GM12878 (cell line): ENCODE data around the gene TSEN54. TPM values are rescaled to one million over a fixed set of nuclear protein-coding genes. Genes with fewer than 3 reads are reported as not detected.
A peak's percentile ranks its signal among the peaks of the same experiment; 100 is the strongest.

Experiments used
- BCL11A ChIP-seq: IDR thresholded peaks from 2 replicates; pipeline ENCODE4 v1.6.1; 2011; ENCODE audit warnings: low read depth, low read length
- BMI1 ChIP-seq: fragments of 450-650 bp; IDR thresholded peaks from 2 replicates; pipeline ENCODE4 v1.6.1; 2016; ENCODE audit warnings: mild to moderate bottlenecking, moderate library complexity, borderline replicate concordance
- CHD4 ChIP-seq: fragments of 200-600 bp; sonication (generic); IDR thresholded peaks from 2 replicates; pipeline ENCODE4 v1.6.1; 2016; ENCODE audit warnings: mild to moderate bottlenecking
- ESRRA ChIP-seq: IDR thresholded peaks from 2 replicates; pipeline ENCODE4 v1.6.1; 2012; ENCODE audit warnings: mild to moderate bottlenecking, low read length, improper control_type of control experiment
- ETV6 ChIP-seq, 2 experiments: fragments of 450-650 bp in 1 of 2; IDR thresholded peaks in 1 of 2; conservative IDR thresholded peaks in 1 of 2; 2 replicates each; pipeline ENCODE4 v1.6.1; 2014; ENCODE audit warnings: antibody characterized with exemption in 1 of 2, borderline replicate concordance in 1 of 2, low read depth in 1 of 2, mild to moderate bottlenecking in 1 of 2, moderate library complexity in 1 of 2
- FOXK2 ChIP-seq: fragments of 450-650 bp; IDR thresholded peaks from 2 replicates; pipeline ENCODE4 v1.6.1; 2017; ENCODE audit warnings: mild to moderate bottlenecking, moderate library complexity
- HDAC6 ChIP-seq: fragments of 200-600 bp; sonication (generic); IDR thresholded peaks from one replicate; pipeline ENCODE4 v1.8.0; 2017; ENCODE audit warnings: antibody characterized with exemption; ENCODE audit not compliant: unreplicated experiment
- HDGF ChIP-seq: fragments of 450-650 bp; IDR thresholded peaks from 2 replicates; pipeline ENCODE4 v1.6.1; 2016; ENCODE audit warnings: antibody characterized with exemption
- IRF4 ChIP-seq: IDR thresholded peaks from 2 replicates; pipeline ENCODE4 v1.6.1; 2011; ENCODE audit warnings: low read depth, low read length
- KLF5 ChIP-seq: fragments of 450-650 bp; IDR thresholded peaks from 2 replicates; pipeline ENCODE4 v1.6.1; 2014; ENCODE audit warnings: mild to moderate bottlenecking; ENCODE audit not compliant: partially characterized antibody
- MYB ChIP-seq: fragments of 150-350 bp; IDR thresholded peaks from 2 replicates; pipeline ENCODE4 v1.6.1; 2014; ENCODE audit warnings: mild to moderate bottlenecking, low read depth, low read length, borderline replicate concordance
- NR2F1 ChIP-seq: fragments of 450-650 bp; conservative IDR thresholded peaks from 2 replicates; pipeline ENCODE4 v1.6.1; 2017; ENCODE audit warnings: mild to moderate bottlenecking
- POLR2A ChIP-seq: IDR thresholded peaks from 2 replicates; pipeline ENCODE4 v1.6.1; 2011; ENCODE audit warnings: low read depth, mild to moderate bottlenecking, low read length
- RAD21 ChIP-seq: IDR thresholded peaks from 2 replicates; pipeline ENCODE4 v1.6.1; 2011; ENCODE audit warnings: mild to moderate bottlenecking, low read depth, low read length, moderate library complexity; ENCODE audit not compliant: insufficient read depth
- RBBP5 ChIP-seq: fragments of 200-600 bp; sonication (generic); conservative IDR thresholded peaks from 2 replicates; pipeline ENCODE4 v1.6.1; 2016
- SREBF2 ChIP-seq: IDR thresholded peaks from 2 replicates; pipeline ENCODE4 v1.6.1; 2012; ENCODE audit warnings: mild to moderate bottlenecking, low read length
- SUZ12 ChIP-seq: fragments of 200-600 bp; sonication (generic); IDR thresholded peaks from one replicate; pipeline ENCODE4 v1.6.1; 2018; ENCODE audit warnings: antibody characterized with exemption, mild to moderate bottlenecking; ENCODE audit not compliant: unreplicated experiment
- ZBED1 ChIP-seq: IDR thresholded peaks from 2 replicates; pipeline ENCODE4 v1.6.1; 2016; ENCODE audit warnings: borderline replicate concordance
- polyA plus RNA-seq, 11 experiments: library from polyadenylated mRNA; depleted of rRNA in 4 of 11; unstranded in 6 of 11; stranded (reverse) in 5 of 11; fragments of >200 nt; fragmentation: Nextera tagmentation in 4 of 11; fragmentation: Illumina TruSeq in 1 of 11; extraction: Ambion mirVana in 4 of 11; extraction: Trizol in 1 of 11; gene quantifications; 1 replicate in 1 of 11; 2 replicates in 10 of 11; pipeline versions ENCODE4 v1.2.1 to v1.2.3, GENCODE V29; 2011 to 2016; ENCODE audit warnings: inconsistent platforms in 2 of 11, missing spikeins in 2 of 11, low read depth in 1 of 11
- total RNA-seq, 4 experiments: library from RNA; depleted of rRNA in 3 of 4; stranded (reverse); fragments of >200 nt in 3 of 4; fragmentation: Illumina TruSeq in 1 of 4; extraction: Trizol in 1 of 4; gene quantifications; 2 replicates each; pipeline versions ENCODE4 v1.2.1 to v1.2.3, GENCODE V29; 2013 to 2021
- TF ChIP-seq, protein P1 (sequence below): fragments of 450-650 bp; IDR thresholded peaks from 2 replicates; pipeline ENCODE4 v1.6.1; 2018; ENCODE audit warnings: mild to moderate bottlenecking, low read depth, moderate library complexity; ENCODE audit not compliant: partially characterized antibody
- TF ChIP-seq, protein P2 (sequence below): fragments of 450-650 bp; conservative IDR thresholded peaks from 2 replicates; pipeline ENCODE4 v1.6.1; 2017; ENCODE audit warnings: mild to moderate bottlenecking, moderate library complexity
- TF ChIP-seq, protein P3 (sequence below): fragments of 450-650 bp; formaldehyde crosslinking; IDR thresholded peaks from 2 replicates; pipeline ENCODE4 v1.4.0; 2020; ENCODE audit warnings: mild to moderate bottlenecking, moderate library complexity
- TF ChIP-seq, protein P4 (sequence below): fragments of 450-650 bp; IDR thresholded peaks from 2 replicates; pipeline ENCODE4 v1.6.1; 2014; ENCODE audit warnings: mild to moderate bottlenecking
- TF ChIP-seq, protein P5 (sequence below): fragments of 450-650 bp; IDR thresholded peaks from 2 replicates; pipeline ENCODE4 v1.6.1; 2017; ENCODE audit warnings: borderline replicate concordance

The TSEN54 gene
- total and polyA plus RNA-seq, 10 of the 15 experiments (the other 5 are each of a cell fraction or from before 2014, with no cell fraction given), result 7.1 to 48.0 (median 41.1) TPM

DNA sequence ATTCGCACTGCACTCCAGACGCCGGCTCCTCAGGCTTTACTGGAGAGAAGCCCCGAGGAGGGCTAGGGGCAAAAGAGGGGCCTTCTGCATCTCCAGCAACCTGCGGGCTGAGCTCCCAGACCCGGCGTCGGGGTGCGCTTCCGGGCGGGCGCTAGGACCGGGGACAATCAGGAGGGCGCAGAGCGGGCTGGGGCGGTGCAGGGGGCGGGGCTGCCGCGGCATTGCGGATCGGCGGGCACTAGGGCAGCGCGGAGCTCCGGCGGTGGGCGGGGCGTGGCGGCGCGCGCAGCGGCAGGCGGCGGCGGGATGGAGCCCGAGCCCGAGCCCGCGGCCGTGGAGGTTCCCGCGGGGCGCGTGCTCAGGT, at the start of gene TSEN54 (continued):
- TF ChIP-seq HDAC6 (no peak), RBBP5 (no peak), RAD21 (no peak), IRF4 (no peak), ZBED1 (no peak), ESRRA (no peak), BCL11A (no peak), SUZ12 (no peak), SREBF2 (no peak), FOXK2 (no peak), HDGF (no peak), NR2F1 (no peak; the same call in 1 of the 2 replicates), ETV6 (conservative IDR thresholded peaks at IDR 0.05 in 1 of 2, IDR thresholded peaks at IDR 0.05 in 1 of 2; ENCODE audit: borderline replicate concordance in 1 of 2, low read depth in 1 of 2) (no peak), POLR2A (0 out of 2 replicates have a peak, but pooled peaks have one; percentile 51), CHD4 (no peak), KLF5 (no peak), MYB (no peak), BMI1 (no peak)
- TF ChIP-seq, protein P1, sequence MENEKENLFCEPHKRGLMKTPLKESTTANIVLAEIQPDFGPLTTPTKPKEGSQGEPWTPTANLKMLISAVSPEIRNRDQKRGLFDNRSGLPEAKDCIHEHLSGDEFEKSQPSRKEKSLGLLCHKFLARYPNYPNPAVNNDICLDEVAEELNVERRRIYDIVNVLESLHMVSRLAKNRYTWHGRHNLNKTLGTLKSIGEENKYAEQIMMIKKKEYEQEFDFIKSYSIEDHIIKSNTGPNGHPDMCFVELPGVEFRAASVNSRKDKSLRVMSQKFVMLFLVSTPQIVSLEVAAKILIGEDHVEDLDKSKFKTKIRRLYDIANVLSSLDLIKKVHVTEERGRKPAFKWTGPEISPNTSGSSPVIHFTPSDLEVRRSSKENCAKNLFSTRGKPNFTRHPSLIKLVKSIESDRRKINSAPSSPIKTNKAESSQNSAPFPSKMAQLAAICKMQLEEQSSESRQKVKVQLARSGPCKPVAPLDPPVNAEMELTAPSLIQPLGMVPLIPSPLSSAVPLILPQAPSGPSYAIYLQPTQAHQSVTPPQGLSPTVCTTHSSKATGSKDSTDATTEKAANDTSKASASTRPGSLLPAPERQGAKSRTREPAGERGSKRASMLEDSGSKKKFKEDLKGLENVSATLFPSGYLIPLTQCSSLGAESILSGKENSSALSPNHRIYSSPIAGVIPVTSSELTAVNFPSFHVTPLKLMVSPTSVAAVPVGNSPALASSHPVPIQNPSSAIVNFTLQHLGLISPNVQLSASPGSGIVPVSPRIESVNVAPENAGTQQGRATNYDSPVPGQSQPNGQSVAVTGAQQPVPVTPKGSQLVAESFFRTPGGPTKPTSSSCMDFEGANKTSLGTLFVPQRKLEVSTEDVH, result peak; percentile 36
- TF ChIP-seq, protein P2, sequence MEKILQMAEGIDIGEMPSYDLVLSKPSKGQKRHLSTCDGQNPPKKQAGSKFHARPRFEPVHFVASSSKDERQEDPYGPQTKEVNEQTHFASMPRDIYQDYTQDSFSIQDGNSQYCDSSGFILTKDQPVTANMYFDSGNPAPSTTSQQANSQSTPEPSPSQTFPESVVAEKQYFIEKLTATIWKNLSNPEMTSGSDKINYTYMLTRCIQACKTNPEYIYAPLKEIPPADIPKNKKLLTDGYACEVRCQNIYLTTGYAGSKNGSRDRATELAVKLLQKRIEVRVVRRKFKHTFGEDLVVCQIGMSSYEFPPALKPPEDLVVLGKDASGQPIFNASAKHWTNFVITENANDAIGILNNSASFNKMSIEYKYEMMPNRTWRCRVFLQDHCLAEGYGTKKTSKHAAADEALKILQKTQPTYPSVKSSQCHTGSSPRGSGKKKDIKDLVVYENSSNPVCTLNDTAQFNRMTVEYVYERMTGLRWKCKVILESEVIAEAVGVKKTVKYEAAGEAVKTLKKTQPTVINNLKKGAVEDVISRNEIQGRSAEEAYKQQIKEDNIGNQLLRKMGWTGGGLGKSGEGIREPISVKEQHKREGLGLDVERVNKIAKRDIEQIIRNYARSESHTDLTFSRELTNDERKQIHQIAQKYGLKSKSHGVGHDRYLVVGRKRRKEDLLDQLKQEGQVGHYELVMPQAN, result no peak
- TF ChIP-seq, protein P3, sequence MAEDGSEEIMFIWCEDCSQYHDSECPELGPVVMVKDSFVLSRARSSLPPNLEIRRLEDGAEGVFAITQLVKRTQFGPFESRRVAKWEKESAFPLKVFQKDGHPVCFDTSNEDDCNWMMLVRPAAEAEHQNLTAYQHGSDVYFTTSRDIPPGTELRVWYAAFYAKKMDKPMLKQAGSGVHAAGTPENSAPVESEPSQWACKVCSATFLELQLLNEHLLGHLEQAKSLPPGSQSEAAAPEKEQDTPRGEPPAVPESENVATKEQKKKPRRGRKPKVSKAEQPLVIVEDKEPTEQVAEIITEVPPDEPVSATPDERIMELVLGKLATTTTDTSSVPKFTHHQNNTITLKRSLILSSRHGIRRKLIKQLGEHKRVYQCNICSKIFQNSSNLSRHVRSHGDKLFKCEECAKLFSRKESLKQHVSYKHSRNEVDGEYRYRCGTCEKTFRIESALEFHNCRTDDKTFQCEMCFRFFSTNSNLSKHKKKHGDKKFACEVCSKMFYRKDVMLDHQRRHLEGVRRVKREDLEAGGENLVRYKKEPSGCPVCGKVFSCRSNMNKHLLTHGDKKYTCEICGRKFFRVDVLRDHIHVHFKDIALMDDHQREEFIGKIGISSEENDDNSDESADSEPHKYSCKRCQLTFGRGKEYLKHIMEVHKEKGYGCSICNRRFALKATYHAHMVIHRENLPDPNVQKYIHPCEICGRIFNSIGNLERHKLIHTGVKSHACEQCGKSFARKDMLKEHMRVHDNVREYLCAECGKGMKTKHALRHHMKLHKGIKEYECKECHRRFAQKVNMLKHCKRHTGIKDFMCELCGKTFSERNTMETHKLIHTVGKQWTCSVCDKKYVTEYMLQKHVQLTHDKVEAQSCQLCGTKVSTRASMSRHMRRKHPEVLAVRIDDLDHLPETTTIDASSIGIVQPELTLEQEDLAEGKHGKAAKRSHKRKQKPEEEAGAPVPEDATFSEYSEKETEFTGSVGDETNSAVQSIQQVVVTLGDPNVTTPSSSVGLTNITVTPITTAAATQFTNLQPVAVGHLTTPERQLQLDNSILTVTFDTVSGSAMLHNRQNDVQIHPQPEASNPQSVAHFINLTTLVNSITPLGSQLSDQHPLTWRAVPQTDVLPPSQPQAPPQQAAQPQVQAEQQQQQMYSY (CRISPR knock-in tag), result no peak
- TF ChIP-seq, protein P4, sequence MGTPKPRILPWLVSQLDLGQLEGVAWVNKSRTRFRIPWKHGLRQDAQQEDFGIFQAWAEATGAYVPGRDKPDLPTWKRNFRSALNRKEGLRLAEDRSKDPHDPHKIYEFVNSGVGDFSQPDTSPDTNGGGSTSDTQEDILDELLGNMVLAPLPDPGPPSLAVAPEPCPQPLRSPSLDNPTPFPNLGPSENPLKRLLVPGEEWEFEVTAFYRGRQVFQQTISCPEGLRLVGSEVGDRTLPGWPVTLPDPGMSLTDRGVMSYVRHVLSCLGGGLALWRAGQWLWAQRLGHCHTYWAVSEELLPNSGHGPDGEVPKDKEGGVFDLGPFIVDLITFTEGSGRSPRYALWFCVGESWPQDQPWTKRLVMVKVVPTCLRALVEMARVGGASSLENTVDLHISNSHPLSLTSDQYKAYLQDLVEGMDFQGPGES, result no peak
- TF ChIP-seq, protein P5, sequence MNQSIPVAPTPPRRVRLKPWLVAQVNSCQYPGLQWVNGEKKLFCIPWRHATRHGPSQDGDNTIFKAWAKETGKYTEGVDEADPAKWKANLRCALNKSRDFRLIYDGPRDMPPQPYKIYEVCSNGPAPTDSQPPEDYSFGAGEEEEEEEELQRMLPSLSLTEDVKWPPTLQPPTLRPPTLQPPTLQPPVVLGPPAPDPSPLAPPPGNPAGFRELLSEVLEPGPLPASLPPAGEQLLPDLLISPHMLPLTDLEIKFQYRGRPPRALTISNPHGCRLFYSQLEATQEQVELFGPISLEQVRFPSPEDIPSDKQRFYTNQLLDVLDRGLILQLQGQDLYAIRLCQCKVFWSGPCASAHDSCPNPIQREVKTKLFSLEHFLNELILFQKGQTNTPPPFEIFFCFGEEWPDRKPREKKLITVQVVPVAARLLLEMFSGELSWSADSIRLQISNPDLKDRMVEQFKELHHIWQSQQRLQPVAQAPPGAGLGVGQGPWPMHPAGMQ, result no peak
